ENCODE measurements around the gene COG7.

Gene COG7

DNA sequence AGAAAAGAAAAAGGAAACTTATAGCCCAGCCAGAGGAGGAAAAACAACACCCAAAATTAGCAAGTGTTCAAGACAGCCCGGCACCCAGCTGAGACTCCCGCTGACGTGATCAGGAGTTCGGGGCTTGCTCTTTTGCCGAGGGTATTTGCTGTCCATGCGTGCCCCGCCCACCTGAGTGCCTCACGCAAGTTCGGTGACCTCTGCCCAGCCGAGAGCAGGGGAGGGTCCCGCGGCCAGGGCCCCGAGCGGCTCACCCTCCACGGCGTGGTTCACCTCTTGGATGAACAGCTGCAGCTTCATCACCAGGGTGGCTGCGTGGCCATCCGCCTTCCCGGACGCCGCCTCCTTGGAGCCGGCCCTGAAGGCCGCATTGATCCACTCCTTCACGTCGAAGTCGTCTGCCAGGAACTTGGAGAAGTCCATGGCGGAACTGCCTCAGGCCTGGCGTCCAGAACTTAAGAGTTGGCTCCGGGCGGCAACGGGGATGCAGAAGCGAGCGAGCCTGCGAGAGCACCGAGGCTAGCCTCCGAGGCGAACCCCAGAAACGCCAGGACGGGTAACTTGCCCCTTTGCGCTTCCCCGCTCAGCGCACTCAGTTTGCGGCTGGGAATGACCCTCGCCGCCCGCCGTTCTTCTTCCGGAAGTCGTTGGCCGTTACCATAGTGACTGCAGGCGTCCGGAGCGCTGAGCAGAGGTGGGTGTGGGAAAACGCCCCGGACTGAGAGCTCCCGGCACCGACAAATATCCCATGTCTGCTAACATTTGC is at the start of gene COG7:
COG7 (minus strand) TSS at position 618 of the 766 bp plus-strand sequence; CDS start at position 423, 195 bp downstream.
- peak within 1 kb of the TSS; percentile 67 for H3K4me3 ChIP-seq (ENCODE audit: low read length)
- no peak for TF ChIP-seq ZNF274 (IDR thresholded peaks at IDR 0.05; ENCODE audit: low read depth, low read length)

DNA sequence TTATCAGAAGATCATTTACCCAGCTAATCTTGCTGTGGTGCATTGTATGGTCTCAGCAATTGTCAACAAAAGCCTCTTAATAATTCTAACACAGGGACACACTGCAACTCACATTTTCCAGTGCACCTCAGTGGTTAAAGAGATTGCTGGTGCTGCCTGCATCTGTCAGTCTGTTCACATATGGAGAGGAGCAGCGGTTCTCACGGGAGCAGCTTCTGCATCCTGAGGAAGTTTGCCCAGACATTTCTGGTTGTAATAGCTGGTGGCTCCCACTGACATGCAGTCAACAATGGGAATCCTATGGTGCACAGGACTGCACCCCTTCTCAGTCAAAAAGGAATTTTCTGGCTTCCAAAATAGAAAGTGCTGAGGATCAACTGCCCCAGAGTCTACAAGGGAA is 49.5 kb upstream of the COG7 start:
- no peak for TF ChIP-seq ZNF274 (IDR thresholded peaks at IDR 0.05; ENCODE audit: low read depth, low read length)
- no peak overlapping the region for H3K4me3 ChIP-seq (ENCODE audit: low read length)

DNA sequence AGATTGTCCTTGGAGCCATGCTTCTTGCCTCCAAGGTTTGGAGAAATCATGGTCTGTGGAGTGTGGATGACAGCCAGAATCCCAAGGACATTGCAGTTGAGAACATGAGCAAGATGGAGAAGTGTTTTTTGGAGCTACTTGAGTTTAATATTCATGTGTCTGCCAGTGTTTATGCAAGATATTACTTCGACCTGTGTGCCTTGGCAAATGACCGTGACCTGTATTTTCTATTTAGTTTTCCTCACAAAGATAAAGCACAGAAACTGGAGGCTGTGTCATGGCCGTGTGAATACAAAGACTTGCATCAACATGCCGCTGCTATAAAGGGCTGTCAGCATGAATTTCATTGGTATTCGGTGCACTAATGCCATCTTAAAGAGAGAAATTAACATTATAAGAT is 48.3 kb upstream of the COG7 start:
- H3K4me3 ChIP-seq (ENCODE audit: low read length), result no peak overlapping the region
- no peak for TF ChIP-seq ZNF274 (IDR thresholded peaks at IDR 0.05; ENCODE audit: low read depth, low read length)

DNA sequence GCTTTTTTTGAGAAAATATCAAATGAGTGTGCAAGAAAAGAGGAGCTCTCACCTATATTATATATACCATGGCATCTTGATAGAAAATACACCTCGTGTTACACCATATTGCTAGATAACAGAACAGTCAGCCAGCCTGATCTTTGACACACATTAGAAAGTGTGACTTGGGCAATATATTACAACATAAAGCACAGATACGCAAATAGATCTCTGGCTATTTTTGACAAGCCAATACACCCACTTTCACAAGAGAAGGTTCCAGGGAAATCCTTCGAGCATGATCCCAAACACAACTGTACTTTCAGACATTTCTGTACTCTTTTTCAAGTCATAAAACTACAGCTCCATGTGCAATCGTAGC is 47.9 kb upstream of the COG7 start:
- TF ChIP-seq ZNF274 (IDR thresholded peaks at IDR 0.05; ENCODE audit: low read depth, low read length), result no peak
- H3K4me3 ChIP-seq (ENCODE audit: low read length), result no peak overlapping the region

DNA sequence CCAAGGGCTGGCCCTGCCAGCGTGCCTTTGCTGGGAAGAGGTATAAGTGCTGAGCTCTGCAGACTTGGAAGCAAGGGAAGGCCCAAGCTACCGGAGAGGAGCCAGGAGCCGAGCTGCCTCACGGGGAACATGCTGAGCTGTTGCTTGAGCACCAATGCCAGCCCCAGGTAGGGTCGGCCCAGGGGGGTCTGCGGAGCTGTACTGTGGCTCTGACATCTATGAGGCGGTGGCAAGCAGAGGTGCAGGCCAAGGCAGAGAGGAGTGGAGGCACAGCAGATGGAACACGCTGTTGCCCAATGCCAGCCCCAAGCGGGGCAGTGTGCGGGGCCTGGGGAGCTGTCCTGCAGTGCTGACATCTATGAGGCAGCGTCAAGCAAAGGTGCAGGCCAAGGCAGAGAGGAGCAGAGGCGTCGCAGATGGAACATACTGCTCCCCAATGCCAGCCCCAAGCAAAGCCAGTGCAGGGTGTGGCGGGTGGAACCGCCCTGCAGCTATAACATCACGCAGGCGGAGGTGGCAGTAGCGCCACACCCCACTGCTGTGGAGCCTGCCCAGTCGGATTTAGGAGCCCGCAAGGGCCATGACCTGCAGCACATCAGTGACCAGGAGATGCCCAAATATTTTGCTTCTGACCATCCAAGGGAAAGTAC is 47.3 kb upstream of the COG7 start:
- TF ChIP-seq ZNF274 (IDR thresholded peaks at IDR 0.05; ENCODE audit: low read depth, low read length), result no peak
- H3K4me3 ChIP-seq (ENCODE audit: low read length), result no peak overlapping the region

DNA sequence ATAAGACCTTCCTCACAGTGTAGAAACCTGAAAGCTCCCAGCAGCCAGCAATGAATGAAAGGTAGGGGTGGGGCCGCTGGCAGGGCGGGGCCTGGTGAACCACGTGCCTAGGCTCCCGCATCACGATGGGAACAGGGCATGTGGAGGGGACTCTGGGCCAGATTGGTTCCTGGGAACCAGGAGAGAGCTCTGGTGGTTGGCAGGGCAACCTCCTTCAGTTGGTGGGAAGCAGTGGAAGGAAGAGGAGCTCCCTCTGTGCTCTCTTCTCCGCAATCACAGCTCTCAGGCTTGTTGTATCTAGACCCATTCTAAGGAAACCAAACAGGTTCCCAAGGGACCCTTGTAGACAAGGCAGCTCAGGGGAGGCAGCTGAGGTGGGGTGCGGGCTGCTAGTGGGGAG is 46.8 kb upstream of the COG7 start:
- no peak for TF ChIP-seq ZNF274 (IDR thresholded peaks at IDR 0.05; ENCODE audit: low read depth, low read length)
- H3K4me3 ChIP-seq (ENCODE audit: low read length), result no peak overlapping the region

DNA sequence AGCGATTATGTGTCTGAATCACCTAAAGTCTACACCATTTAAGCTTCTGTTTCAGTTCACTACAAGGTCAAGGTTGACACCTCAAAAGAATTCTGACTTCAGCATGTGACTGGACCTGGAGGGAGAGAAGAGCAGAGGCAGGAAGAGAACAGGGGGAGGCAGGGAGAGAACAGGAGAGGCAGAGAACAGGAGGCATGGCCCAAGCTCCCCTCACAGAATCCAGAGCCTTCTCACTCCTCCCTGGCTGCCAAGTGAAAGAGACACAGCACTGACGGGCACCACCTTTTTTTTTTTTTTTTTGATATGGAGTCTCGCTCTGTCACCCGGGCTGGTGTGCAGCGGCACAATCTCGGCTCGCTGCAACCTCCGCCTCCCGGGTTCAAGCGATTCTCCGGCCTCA is 45.9 kb upstream of the COG7 start:
- TF ChIP-seq ZNF274 (IDR thresholded peaks at IDR 0.05; ENCODE audit: low read depth, low read length), result no peak
- H3K4me3 ChIP-seq (ENCODE audit: low read length), result no peak overlapping the region

DNA sequence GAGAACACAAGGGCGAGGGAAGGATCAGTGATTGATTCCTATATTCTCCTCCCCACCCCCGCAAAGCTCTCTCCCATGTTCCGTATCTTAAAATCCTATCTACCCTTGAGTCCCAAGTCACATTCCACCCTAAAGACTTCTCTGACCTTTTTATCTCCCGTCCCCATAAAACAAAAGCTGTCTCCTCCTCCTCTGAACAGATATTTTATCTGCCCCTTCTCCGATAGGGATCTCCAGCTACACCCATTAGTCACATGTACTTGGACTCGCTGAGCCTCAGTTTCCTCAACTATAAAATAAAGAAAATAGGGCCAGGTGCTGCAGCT is 44.5 kb upstream of the COG7 start:
- no peak overlapping the region for H3K4me3 ChIP-seq (ENCODE audit: low read length)
- TF ChIP-seq ZNF274 (IDR thresholded peaks at IDR 0.05; ENCODE audit: low read depth, low read length), result no peak

DNA sequence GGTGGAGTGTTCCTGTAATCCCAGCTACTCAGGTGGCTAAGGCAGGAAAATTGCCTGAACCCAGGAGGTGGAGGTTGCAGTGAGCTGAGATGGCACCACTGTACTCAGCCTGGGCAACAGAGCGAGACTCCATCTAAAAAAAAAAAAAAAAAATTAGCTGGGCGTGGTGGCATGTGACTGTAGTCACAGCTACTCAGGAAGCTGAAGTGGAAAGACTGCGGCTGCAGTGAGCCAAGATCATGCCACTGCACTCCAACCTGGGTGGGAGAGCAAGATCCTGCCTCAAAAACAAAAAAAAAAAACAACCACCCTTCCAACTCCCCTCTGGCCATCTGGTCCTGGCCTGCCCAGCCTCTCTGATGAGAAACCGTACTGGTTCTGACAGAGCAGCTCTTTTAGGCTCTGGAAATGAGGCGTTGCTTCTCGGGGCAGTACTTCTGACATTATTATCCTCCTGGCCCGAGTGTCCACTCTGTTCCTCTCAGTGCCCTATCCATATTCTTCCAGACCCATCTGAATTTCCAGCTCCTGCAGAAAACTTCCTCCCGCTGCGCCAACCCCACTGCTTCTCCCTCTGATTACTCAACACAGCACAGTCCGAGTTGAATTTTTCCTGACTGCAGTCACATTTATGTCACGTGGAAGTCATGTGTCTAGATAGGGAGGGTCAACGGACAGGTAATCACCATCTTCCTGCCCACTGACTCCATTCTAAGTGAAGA is 44.0 kb upstream of the COG7 start:
- TF ChIP-seq ZNF274 (IDR thresholded peaks at IDR 0.05; ENCODE audit: low read depth, low read length), result no peak
- no peak overlapping the region for H3K4me3 ChIP-seq (ENCODE audit: low read length)

DNA sequence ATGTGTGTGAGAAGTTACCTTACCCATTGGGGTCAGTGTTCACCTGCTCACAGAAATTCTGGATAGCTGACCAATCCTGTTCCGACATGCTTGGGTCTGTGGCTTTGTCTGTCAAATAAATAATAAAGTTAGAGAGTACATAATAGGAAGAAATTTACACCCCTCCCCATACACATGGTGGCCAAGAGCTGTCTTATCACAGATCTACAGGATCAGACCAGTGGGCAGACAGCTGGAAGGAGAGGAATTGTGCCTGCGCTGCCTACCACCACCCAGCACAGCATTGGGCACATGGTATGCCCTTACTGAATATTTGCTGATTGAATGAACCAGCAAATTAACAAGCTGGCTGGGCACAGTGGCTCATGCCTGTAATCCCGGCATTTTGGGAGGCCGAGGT is 42.7 kb upstream of the COG7 start:
- no peak for TF ChIP-seq ZNF274 (IDR thresholded peaks at IDR 0.05; ENCODE audit: low read depth, low read length)
- H3K4me3 ChIP-seq (ENCODE audit: low read length), result no peak overlapping the region

DNA sequence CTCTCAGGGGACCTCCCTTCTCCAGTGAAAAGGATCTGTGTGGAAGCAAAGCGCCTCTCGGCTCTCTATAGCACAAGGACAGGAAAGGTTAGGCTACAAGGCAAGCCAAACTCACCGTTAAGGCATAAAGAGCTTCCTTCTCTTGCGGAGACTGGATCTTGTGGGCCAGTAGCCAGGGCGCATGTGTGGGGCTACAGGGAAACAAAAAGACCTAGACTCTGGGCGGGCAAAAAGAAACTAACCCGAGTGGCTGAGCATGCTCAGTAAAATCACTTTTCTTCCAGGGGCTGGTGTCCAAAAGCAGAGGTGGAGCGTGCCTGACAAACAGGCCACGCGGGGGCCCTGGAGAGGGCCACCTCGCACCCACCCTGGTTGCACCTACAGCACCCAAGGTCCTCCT is 41.2 kb upstream of the COG7 start:
- TF ChIP-seq ZNF274 (IDR thresholded peaks at IDR 0.05; ENCODE audit: low read depth, low read length), result no peak
- no peak overlapping the region for H3K4me3 ChIP-seq (ENCODE audit: low read length)

DNA sequence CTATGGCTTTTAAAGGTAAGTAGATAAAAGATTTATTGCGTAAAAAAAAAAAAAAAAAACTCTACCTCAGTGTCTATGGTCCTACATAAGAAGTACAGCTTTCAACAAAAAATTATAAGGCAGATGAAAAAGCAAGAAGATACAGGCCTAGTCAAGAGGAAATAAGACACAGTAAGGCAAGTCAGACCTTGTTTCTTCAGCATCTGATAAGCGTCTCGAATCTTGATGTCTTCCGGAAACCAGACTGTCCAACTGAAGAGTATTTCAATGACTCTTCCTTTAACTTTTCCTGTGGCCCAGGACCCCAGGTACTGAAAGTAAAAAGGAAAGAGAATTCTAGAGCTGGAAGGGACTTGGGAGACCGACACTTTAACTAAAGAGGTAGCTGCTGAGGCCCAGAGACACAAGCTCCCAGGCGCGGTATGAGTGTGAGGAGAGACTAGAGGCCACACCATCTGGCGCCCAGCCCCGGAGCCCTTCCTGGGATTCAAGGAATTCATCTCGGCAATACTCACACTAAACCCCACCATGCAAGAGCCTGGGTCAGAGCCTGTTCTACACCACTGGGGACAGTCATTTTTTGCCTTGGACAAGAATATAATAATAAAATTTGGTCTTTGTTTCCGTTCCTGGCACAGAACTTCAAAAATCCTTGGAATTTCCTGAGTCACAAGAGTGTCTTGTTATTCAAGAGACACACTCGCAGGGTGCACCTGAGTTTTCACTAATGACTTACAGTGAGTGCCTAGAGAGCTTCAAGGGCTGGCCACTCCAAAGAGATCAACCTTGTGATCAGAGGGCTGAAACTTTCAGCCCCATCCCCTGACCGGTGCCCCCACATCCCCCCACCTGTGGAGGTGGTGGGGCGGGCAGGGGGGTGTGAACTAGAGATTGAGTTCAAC is 38.8 kb upstream of the COG7 start:
- no peak for TF ChIP-seq ZNF274 (IDR thresholded peaks at IDR 0.05; ENCODE audit: low read depth, low read length)
- H3K4me3 ChIP-seq (ENCODE audit: low read length), result no peak overlapping the region

DNA sequence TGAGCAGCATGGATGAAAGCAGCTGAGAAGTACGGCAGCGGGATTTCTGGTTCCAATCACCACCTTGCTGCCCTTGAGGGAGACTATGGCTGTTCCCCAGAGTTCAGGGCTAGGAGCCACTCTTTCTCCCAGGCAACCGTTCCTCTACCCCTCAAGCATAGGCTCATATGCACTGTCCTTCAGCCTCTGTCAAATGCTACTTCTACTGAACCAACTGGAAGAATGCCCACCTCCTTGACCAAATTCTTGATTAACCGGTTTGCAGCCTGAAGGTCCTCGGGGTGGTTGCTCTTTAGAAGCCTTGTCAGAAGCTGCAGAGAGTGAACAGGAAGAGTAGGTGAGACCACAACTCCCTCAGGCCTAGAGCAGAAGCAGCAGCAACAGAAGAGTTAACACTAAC is 33.5 kb upstream of the COG7 start:
- TF ChIP-seq ZNF274 (IDR thresholded peaks at IDR 0.05; ENCODE audit: low read depth, low read length), result no peak
- H3K4me3 ChIP-seq (ENCODE audit: low read length), result no peak overlapping the region

DNA sequence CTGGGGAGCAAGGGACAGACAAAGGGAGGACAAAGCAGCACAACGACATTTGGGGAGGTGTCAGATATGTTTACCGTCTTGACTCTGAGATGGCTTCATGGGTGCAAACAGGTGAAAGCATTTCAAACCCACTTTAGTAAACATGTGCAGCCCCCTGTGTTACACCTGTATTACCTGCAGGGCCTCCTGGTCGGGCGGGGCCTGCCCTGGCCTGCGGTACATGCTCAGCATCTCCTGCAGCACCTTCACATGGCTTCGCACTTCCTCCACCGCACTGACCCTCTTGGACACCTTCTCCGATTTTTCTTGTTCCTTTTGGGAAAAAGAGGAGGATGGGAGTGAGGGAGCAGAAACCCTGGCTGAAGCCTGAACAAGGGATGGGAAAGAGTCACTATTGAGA is 32.9 kb upstream of the COG7 start:
- TF ChIP-seq ZNF274 (IDR thresholded peaks at IDR 0.05; ENCODE audit: low read depth, low read length), result no peak
- H3K4me3 ChIP-seq (ENCODE audit: low read length), result no peak overlapping the region

Data from GM08714 (cell line).